ENCODE results near the gene POR. TPM values are rescaled to one million over a fixed set of nuclear protein-coding genes. Genes with fewer than 3 reads are reported as not detected.

Gene POR
- polyA plus RNA-seq, 1 donor from 2014 or later, result 61.2 TPM

DNA sequence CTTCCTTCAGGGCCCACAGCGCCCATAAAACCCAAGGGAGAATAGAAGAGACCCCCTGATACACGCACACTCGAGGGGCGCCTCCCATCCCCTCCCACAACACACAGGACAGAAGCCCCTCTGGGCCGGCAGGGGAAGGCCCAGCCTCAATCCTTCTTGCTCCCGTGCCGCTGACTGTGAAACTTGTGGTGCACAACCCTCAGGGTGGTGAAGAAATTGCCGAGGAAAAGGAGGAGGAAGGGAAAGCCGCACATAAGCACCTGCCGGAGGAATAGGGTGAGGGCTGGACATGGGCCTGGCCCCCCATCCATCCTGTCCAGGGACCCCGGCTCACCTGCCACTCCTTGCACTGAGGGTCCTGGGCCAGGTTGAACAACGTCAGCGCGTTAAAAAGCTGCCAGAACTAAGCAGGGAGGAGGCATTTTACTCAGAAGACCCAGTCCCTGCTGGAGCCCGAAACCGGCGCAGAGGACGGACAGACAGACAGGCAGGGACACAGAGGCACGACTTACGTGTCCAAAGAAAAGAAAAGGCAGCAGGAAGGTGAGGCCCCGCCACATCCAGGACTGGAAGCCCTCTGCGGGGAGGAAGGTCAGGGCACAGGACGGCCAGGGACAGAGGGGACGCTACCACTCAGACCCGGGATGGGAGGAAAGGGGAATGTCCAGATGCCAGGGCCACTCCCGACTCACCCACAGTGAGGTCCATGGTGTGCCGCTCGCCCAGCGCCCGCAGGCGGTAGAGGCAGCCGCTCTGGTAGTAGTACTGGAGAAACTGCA, 72.3 kb downstream of the POR start:
- no peak overlapping the region for H3K4me2 ChIP-seq (ENCODE audit: low read length)
- H4K20me1 ChIP-seq (ENCODE audit: insufficient read depth), result no peaks in the 10 kb centered on the region
- no peak overlapping the region for H3K27ac ChIP-seq (ENCODE audit: low read length)
- no peak overlapping the region for H3K9ac ChIP-seq (ENCODE audit: low read length)
- H2AFZ ChIP-seq (ENCODE audit: low read depth, low read length), result no peak overlapping the region
- no peak overlapping the region for H3K4me3 ChIP-seq (ENCODE audit: low read length)
- no peaks in the 10 kb centered on the region for H3K9me2 ChIP-seq (ENCODE audit: insufficient read depth, low read length)
- H3K36me3 ChIP-seq (ENCODE audit: insufficient read depth, low read length), result no peaks in the 10 kb centered on the region
- TF ChIP-seq REST (IDR thresholded peaks at IDR 0.05; ENCODE audit: borderline replicate concordance) (no peak), POLR2AphosphoS5 (IDR thresholded peaks at IDR 0.05) (no peak), EP300 (conservative IDR thresholded peaks at IDR 0.05; ENCODE audit: poor library complexity, severe bottlenecking) (no peak), RAD21 (conservative IDR thresholded peaks at IDR 0.05) (no peak), EZH2 (IDR thresholded peaks at IDR 0.05; ENCODE audit: borderline replicate concordance, insufficient read depth, low read length, poor library complexity, severe bottlenecking) (no peak), MXI1 (conservative IDR thresholded peaks at IDR 0.05; ENCODE audit: poor library complexity, severe bottlenecking) (no peak), CTCF (IDR thresholded peaks at IDR 0.05; ENCODE audit: poor library complexity, severe bottlenecking) (no peak), SMC3 (conservative IDR thresholded peaks at IDR 0.05; ENCODE audit: poor library complexity) (no peak)
- no peaks in the 10 kb centered on the region for H3F3A ChIP-seq (ENCODE audit: insufficient read depth, low read length, poor library complexity, severe bottlenecking)
- no peaks in the 10 kb centered on the region for H3K27me3 ChIP-seq (ENCODE audit: insufficient read depth, low read depth, low read length)
- no peaks in the 10 kb centered on the region for H3K79me2 ChIP-seq (replicated peaks; ENCODE audit: insufficient read depth, low read length)
- H3K9me3 ChIP-seq (ENCODE audit: low read length), result no peaks in the 10 kb centered on the region

GRCh38 chr7:75987805-75988567, 73.0 kb downstream of the POR start:
- H3K27ac ChIP-seq (ENCODE audit: low read length), result no peak overlapping the region
- H3K79me2 ChIP-seq (replicated peaks; ENCODE audit: insufficient read depth, low read length), result no peaks in the 10 kb centered on the region
- H3F3A ChIP-seq (ENCODE audit: insufficient read depth, low read length, poor library complexity, severe bottlenecking), result no peaks in the 10 kb centered on the region
- no peaks in the 10 kb centered on the region for H3K9me2 ChIP-seq (ENCODE audit: insufficient read depth, low read length)
- H3K9ac ChIP-seq (ENCODE audit: low read length), result no peak overlapping the region
- no peaks in the 10 kb centered on the region for H3K36me3 ChIP-seq (ENCODE audit: insufficient read depth, low read length)
- no peak overlapping the region for H3K4me3 ChIP-seq (ENCODE audit: low read length)
- TF ChIP-seq MXI1 (conservative IDR thresholded peaks at IDR 0.05; ENCODE audit: poor library complexity, severe bottlenecking), result no peak
- TF ChIP-seq EZH2 (IDR thresholded peaks at IDR 0.05; ENCODE audit: borderline replicate concordance, insufficient read depth, low read length, poor library complexity, severe bottlenecking), result no peak
- TF ChIP-seq TAF1 (IDR thresholded peaks at IDR 0.05; ENCODE audit: low read depth), result no peak
- no peak for TF ChIP-seq POLR2AphosphoS5 (IDR thresholded peaks at IDR 0.05)
- no peak for TF ChIP-seq CTCF (IDR thresholded peaks at IDR 0.05; ENCODE audit: poor library complexity, severe bottlenecking)
- no peak for TF ChIP-seq SMC3 (conservative IDR thresholded peaks at IDR 0.05; ENCODE audit: poor library complexity)
- TF ChIP-seq REST (IDR thresholded peaks at IDR 0.05; ENCODE audit: borderline replicate concordance), result no peak
- no peak for TF ChIP-seq EP300 (conservative IDR thresholded peaks at IDR 0.05; ENCODE audit: poor library complexity, severe bottlenecking)
- TF ChIP-seq RAD21 (conservative IDR thresholded peaks at IDR 0.05), result no peak
- no peak overlapping the region for H3K4me2 ChIP-seq (ENCODE audit: low read length)
- H3K27me3 ChIP-seq (ENCODE audit: insufficient read depth, low read depth, low read length), result no peaks in the 10 kb centered on the region
- H4K20me1 ChIP-seq (ENCODE audit: insufficient read depth), result no peaks in the 10 kb centered on the region
- H2AFZ ChIP-seq (ENCODE audit: low read depth, low read length), result no peak overlapping the region
- H3K9me3 ChIP-seq (ENCODE audit: low read length), result no peaks in the 10 kb centered on the region

All from neural cell (in vitro differentiated cells).